H1 (cell line): ENCODE data around the gene BRAT1. TPM values are rescaled to one million over a fixed set of nuclear protein-coding genes. Genes with fewer than 3 reads are reported as not detected.

Experiments used
- CTCF ChIA-PET: fragments of 300-600 bp; sonication (Branson Sonifier 250); formaldehyde crosslinking; loops from one replicate; lab custom pipeline; 2021; ENCODE audit not compliant: partially characterized antibody; lab: Charles Lee
- POLR2A ChIA-PET: fragments of 300-600 bp; sonication (Branson Sonifier 250); formaldehyde crosslinking; loops from one replicate; lab custom pipeline; 2021; ENCODE audit warnings: inconsistent platforms; ENCODE audit not compliant: partially characterized antibody; lab: Charles Lee
- DNase-seq, 2 experiments: peaks; one replicate each; pipeline versions ENCODE4 v3.0.0 to v3.0.0-alpha.2; 2010 to 2022; ENCODE audit warnings: low spot score in 2 of 2, low read depth in 1 of 2, mixed read lengths in 1 of 2
- FAIRE-seq: peaks from 2 replicates; lab custom pipeline; 2011; peaks lifted over from hg19 to GRCh38; lab: Jason Lieb, UNC
- H2AFZ ChIP-seq: 2 replicates; pipeline ENCODE4 v1.8.1; 2012; ENCODE audit warnings: low read length, inconsistent platforms
- H2AK5ac ChIP-seq: 2 replicates; pipeline ENCODE4 v1.6.1; 2013; ENCODE audit warnings: low read depth, low read length
- H2BK120ac ChIP-seq: replicated peaks from 2 replicates; pipeline ENCODE3; 2013; ENCODE audit warnings: low read depth, low read length, inconsistent platforms
- H2BK12ac ChIP-seq: 2 replicates; pipeline ENCODE4 v1.6.1; 2013; ENCODE audit warnings: low read depth, low read length
- H2BK15ac ChIP-seq: 2 replicates; pipeline ENCODE4 v1.6.1; 2013; ENCODE audit warnings: low read length
- H2BK20ac ChIP-seq: 2 replicates; pipeline ENCODE4 v1.6.1; 2013; ENCODE audit warnings: low read length
- H2BK5ac ChIP-seq: 2 replicates; pipeline ENCODE4 v1.6.1; 2013; ENCODE audit warnings: low read depth, low read length
- H3K14ac ChIP-seq: 2 replicates; pipeline ENCODE4 v1.6.1; 2013; ENCODE audit warnings: inconsistent platforms; ENCODE audit not compliant: insufficient read length
- H3K18ac ChIP-seq: 2 replicates; pipeline ENCODE4 v1.6.1; 2013; ENCODE audit warnings: low read length; ENCODE audit errors: extremely low read depth
- H3K23ac ChIP-seq: 2 replicates; pipeline ENCODE4 v1.6.1; 2013; ENCODE audit warnings: inconsistent platforms; ENCODE audit not compliant: insufficient read length
- H3K23me2 ChIP-seq: 2 replicates; pipeline ENCODE4 v1.6.1; 2013; ENCODE audit warnings: low read depth, low read length
- H3K27ac ChIP-seq: 2 replicates; pipeline ENCODE4 v1.6.1; 2011; ENCODE audit warnings: low read depth, low read length, inconsistent platforms
- H3K27me3 ChIP-seq, 4 experiments: replicated peaks in 1 of 4; 1 replicate in 1 of 4; 2 replicates in 3 of 4; pipeline versions ENCODE4 v1.6.1 to v1.8.1; 2011 to 2013; ENCODE audit warnings: low read length in 3 of 4, mild to moderate bottlenecking in 3 of 4, inconsistent platforms in 2 of 4, mixed read lengths in 2 of 4, moderate library complexity in 1 of 4; ENCODE audit not compliant: control insufficient read depth in 3 of 4, insufficient read depth in 3 of 4; ENCODE audit errors: extremely low read depth in 1 of 4
- H3K36me3 ChIP-seq, 4 experiments: 2 replicates each; pipeline versions ENCODE4 v1.6.1 to v1.8.1; 2011 to 2013; ENCODE audit warnings: mild to moderate bottlenecking in 4 of 4, low read length in 3 of 4, moderate library complexity in 2 of 4, control low read depth in 1 of 4, inconsistent platforms in 1 of 4; ENCODE audit not compliant: insufficient read depth in 4 of 4, control insufficient read depth in 2 of 4
- H3K4ac ChIP-seq: replicated peaks from 2 replicates; pipeline ENCODE3; 2013; ENCODE audit warnings: low read length, low read depth, mixed read lengths, inconsistent platforms; ENCODE audit not compliant: insufficient read length
- H3K4me1 ChIP-seq, 4 experiments: replicated peaks in 1 of 4; 1 replicate in 1 of 4; 2 replicates in 3 of 4; pipeline versions ENCODE4 v1.6.1 to v1.8.1; 2011 to 2013; ENCODE audit warnings: low read length in 3 of 4, inconsistent platforms in 2 of 4, mixed read lengths in 1 of 4; ENCODE audit not compliant: insufficient read depth in 4 of 4, control insufficient read depth in 3 of 4
- H3K4me2 ChIP-seq, 2 experiments: 2 replicates each; pipeline versions ENCODE4 v1.6.1 to v1.8.1; 2011 to 2013; ENCODE audit warnings: low read depth in 2 of 2, low read length in 2 of 2, control low read depth in 1 of 2, inconsistent platforms in 1 of 2, mild to moderate bottlenecking in 1 of 2; ENCODE audit not compliant: insufficient read depth in 1 of 2
- H3K4me3 ChIP-seq, 4 experiments: fragments of 200-600, 300-600 bp in 1 of 4; sonication (generic), shearing (Covaris generic), sonication (Bioruptor Twin) in 1 of 4; 2 replicates each; pipeline versions ENCODE4 v1.5.1 to v1.8.1; 2011 to 2016; ENCODE audit warnings: low read length in 4 of 4, low read depth in 3 of 4, control low read depth in 2 of 4, inconsistent platforms in 2 of 4, mild to moderate bottlenecking in 2 of 4, mixed read lengths in 1 of 4, moderate library complexity in 1 of 4; ENCODE audit not compliant: insufficient read depth in 2 of 4; ENCODE audit errors: extremely low read depth in 1 of 4
- H3K56ac ChIP-seq: replicated peaks from 2 replicates; pipeline ENCODE3; 2013; ENCODE audit warnings: low read depth, mild to moderate bottlenecking, mixed read lengths, low read length, inconsistent platforms; ENCODE audit not compliant: insufficient read length
- H3K79me1 ChIP-seq: 2 replicates; pipeline ENCODE4 v1.6.1; 2013; ENCODE audit warnings: low read depth, low read length, control low read depth
- H3K79me2 ChIP-seq, 2 experiments: 2 replicates each; pipeline versions ENCODE4 v1.6.1 to v1.8.1; 2012 to 2013; ENCODE audit warnings: low read length in 2 of 2, mild to moderate bottlenecking in 2 of 2, inconsistent platforms in 1 of 2; ENCODE audit not compliant: insufficient read depth in 2 of 2, control insufficient read depth in 1 of 2
- H3K9ac ChIP-seq, 4 experiments: replicated peaks in 1 of 4; 1 replicate in 1 of 4; 2 replicates in 3 of 4; pipeline versions ENCODE4 v1.6.1 to v1.8.1; 2011 to 2013; ENCODE audit warnings: low read depth in 3 of 4, low read length in 3 of 4, control low read depth in 2 of 4, mild to moderate bottlenecking in 2 of 4, moderate library complexity in 2 of 4, inconsistent platforms in 1 of 4; ENCODE audit errors: extremely low read depth in 1 of 4
- H3K9me3 ChIP-seq, 2 experiments: 2 replicates each; pipeline versions ENCODE4 v1.6.1 to v1.8.1; 2012 to 2013; ENCODE audit warnings: mild to moderate bottlenecking in 2 of 2, moderate library complexity in 2 of 2, control low read depth in 1 of 2, inconsistent platforms in 1 of 2, low read depth in 1 of 2, low read length in 1 of 2, mixed read lengths in 1 of 2; ENCODE audit not compliant: insufficient read depth in 2 of 2
- H4K20me1 ChIP-seq, 2 experiments: replicated peaks in 1 of 2; 2 replicates each; pipeline versions ENCODE3 to v1.8.1; 2011 to 2013; ENCODE audit warnings: inconsistent platforms in 2 of 2, low read length in 2 of 2, mild to moderate bottlenecking in 1 of 2; ENCODE audit not compliant: insufficient read depth in 2 of 2, control insufficient read depth in 1 of 2
- H4K5ac ChIP-seq: 2 replicates; pipeline ENCODE4 v1.6.1; 2013; ENCODE audit warnings: low read length, low read depth, mixed read lengths, inconsistent platforms; ENCODE audit not compliant: insufficient read length
- H4K8ac ChIP-seq: 2 replicates; pipeline ENCODE4 v1.8.0; 2013; ENCODE audit warnings: mild to moderate bottlenecking, moderate library complexity, low read length, inconsistent platforms; ENCODE audit not compliant: insufficient read depth; ENCODE audit errors: extremely low read depth
- H4K91ac ChIP-seq: replicated peaks from 2 replicates; pipeline ENCODE3; 2013; ENCODE audit warnings: low read length, mixed read lengths, inconsistent platforms; ENCODE audit not compliant: insufficient read length
- WGBS, 2 experiments: shearing (Covaris generic) in 1 of 2; methylation state at CpG; one replicate each; pipeline versions ENCODE4 v1.1.6 to v1.1.7; 2013 to 2015; ENCODE audit warnings: low lambda C conversion rate in 2 of 2, mixed read lengths in 2 of 2, inconsistent platforms in 1 of 2, low coverage in 1 of 2, missing lambda C conversion rate in 1 of 2; ENCODE audit not compliant: insufficient replicate concordance in 2 of 2, insufficient coverage in 1 of 2, insufficient read length in 1 of 2; ENCODE audit errors: extremely low coverage in 1 of 2, missing lambda C conversion rate in 1 of 2; 5-methylcytosine and 5-hydroxymethylcytosine counted together
- polyA plus RNA-seq, 7 experiments: library from polyadenylated mRNA; depleted of rRNA in 3 of 7; stranded (reverse) in 5 of 7; unstranded in 2 of 7; fragments of >200 nt in 5 of 7; fragments of 200-250 nt in 2 of 7; gene quantifications; 1 replicate in 5 of 7; 2 replicates in 1 of 7; 4 replicates in 1 of 7; pipeline versions ENCODE4 v1.2.1 to v1.2.3, GENCODE V29; 2011 to 2013; ENCODE audit warnings: missing spikeins in 2 of 7, mixed read lengths in 2 of 7
- total RNA-seq: library from RNA; stranded (reverse); fragmentation: NEBNext Ultra II Directional; extraction: Animal tissue kit (Norgen Biotek cat#: 25700); gene quantifications from 2 replicates; pipeline ENCODE4 v1.2.1, GENCODE V29; 2021

The BRAT1 gene
- total and polyA plus RNA-seq, 2 of the 8 experiments (the other 6 are each of a cell fraction or from before 2014, with no cell fraction given): 36.8 to 42.3 TPM

- H3K4me3 ChIP-seq: no peak overlapping the region
- no peak for FAIRE-seq
Observed at GRCh38 chr7:2592375-2592865, 37.1 kb upstream of the BRAT1 start.

More at GRCh38 chr7:2592375-2592865, 37.1 kb upstream of the BRAT1 start:
- H4K8ac ChIP-seq: no peak overlapping the region
- no peaks in the 10 kb centered on the region for H3K23me2 ChIP-seq
- no peak overlapping the region for H2AFZ ChIP-seq
- no peak overlapping the region for H3K56ac ChIP-seq
- no peak overlapping the region for H4K5ac ChIP-seq
- no peaks in the 10 kb centered on the region for H3K79me1 ChIP-seq
- no peak overlapping the region for H3K4ac ChIP-seq
- H3K36me3 ChIP-seq: no peaks in the 10 kb centered on the region
- no peak overlapping the region for H3K18ac ChIP-seq
- H4K91ac ChIP-seq: no peak overlapping the region
- H2BK15ac ChIP-seq: no peak overlapping the region
- no peak overlapping the region for H3K9ac ChIP-seq
- no peak overlapping the region for H2BK12ac ChIP-seq
- no peaks in the 10 kb centered on the region for H3K27me3 ChIP-seq
- no peak overlapping the region for H2AK5ac ChIP-seq
- no peak for DNase-seq
- no peak overlapping the region for H3K23ac ChIP-seq
- no peak overlapping the region for H3K14ac ChIP-seq
- H2BK20ac ChIP-seq: no peak overlapping the region
- H3K4me1 ChIP-seq: no peaks in the 10 kb centered on the region
- CTCF ChIA-PET: interaction anchor here (0.6 to 3.5 kb wide), 6 partner anchors 10 to 155 kb away, joined by 3 to 30 read pairs (median 4); no protein-coding TSS in a partner anchor
- no peak overlapping the region for H3K4me2 ChIP-seq
- POLR2A ChIA-PET: no interaction called here
- no peak overlapping the region for H2BK5ac ChIP-seq
- no peaks in the 10 kb centered on the region for H3K9me3 ChIP-seq
- H4K20me1 ChIP-seq: no peaks in the 10 kb centered on the region
- no peak overlapping the region for H2BK120ac ChIP-seq
- WGBS, 2 experiments: 94% methylated on average over 23 of the region's 23 CpGs; no CpG with 5 or more reads in 1 of the 2 experiments
- H3K79me2 ChIP-seq: no peaks in the 10 kb centered on the region
- H3K27ac ChIP-seq: no peak overlapping the region
